A673 (cell line): Measurements from ENCODE around the gene PADI4.

ENCODE experiments used
- EZH2 ChIP-seq: fragments of 200-600 bp; sonication (generic); IDR thresholded peaks from 2 replicates; pipeline ENCODE4 v1.6.1; 2017; ENCODE audit warnings: borderline replicate concordance, low read depth, mild to moderate bottlenecking, mixed read lengths, antibody characterized with exemption, low read length; ENCODE audit not compliant: poor library complexity, severe bottlenecking
- TF ChIP-seq, protein P1 (sequence below): fragments of 300-800, 200-600 bp; sonication (generic); conservative IDR thresholded peaks from 2 replicates; pipeline ENCODE4 v1.5.1; 2017; ENCODE audit warnings: low read depth, mild to moderate bottlenecking, antibody characterized with exemption, low read length, moderate library complexity, mixed read lengths

DNA sequence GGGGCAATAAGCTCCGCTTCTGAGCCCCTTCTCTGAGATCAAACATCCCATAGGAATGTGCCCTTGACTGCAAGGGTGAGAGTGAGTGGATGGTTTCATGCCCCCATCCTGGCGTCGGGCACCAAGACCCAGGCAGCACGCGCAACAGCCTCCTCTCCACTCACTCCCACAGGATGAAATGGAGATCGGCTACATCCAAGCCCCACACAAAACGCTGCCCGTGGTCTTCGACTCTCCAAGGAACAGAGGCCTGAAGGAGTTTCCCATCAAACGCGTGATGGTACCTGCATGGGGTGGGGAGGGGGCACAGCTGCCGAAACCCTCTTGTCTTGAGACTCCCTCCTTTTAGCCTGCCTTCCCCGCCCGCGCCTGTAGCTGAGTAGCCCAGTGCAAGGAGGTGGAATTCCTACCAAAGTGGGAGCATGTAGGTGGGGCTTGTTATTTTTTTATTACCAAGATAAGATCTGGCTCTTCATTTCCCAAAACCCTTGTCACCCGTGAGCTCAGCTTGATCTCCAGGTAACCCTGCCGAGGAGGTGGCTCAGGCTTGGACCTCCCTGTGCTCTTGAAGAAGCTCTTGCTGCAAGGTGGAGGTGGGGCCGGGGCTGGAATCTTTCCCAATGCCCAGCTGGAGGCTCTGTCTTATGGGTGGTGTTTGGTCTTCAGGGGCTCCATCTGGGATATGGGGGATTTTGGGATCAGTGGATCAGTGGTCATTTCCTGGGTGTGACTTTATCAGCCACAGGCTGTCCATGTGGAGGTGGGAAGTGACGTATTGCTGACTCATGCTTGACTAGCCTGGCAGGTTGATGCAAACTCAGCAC, 40.0 kb downstream of the PADI4 start:
- TF ChIP-seq, protein P1, sequence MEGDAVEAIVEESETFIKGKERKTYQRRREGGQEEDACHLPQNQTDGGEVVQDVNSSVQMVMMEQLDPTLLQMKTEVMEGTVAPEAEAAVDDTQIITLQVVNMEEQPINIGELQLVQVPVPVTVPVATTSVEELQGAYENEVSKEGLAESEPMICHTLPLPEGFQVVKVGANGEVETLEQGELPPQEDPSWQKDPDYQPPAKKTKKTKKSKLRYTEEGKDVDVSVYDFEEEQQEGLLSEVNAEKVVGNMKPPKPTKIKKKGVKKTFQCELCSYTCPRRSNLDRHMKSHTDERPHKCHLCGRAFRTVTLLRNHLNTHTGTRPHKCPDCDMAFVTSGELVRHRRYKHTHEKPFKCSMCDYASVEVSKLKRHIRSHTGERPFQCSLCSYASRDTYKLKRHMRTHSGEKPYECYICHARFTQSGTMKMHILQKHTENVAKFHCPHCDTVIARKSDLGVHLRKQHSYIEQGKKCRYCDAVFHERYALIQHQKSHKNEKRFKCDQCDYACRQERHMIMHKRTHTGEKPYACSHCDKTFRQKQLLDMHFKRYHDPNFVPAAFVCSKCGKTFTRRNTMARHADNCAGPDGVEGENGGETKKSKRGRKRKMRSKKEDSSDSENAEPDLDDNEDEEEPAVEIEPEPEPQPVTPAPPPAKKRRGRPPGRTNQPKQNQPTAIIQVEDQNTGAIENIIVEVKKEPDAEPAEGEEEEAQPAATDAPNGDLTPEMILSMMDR: no peak
- no peak for TF ChIP-seq EZH2
